KG1 (cell line): Measurements from ENCODE around the gene EIF4A2.
"Not testable (repeated sequence)": the region's sequence is repeated elsewhere in the genome, so short reads cannot be mapped to it uniquely, and the experiment has no call there.

ENCODE experiments used
- DNase-seq: peaks from one replicate; lab custom pipeline; 2025; lab: John Stamatoyannopoulos, UW

The EIF4A2 gene

DNA sequence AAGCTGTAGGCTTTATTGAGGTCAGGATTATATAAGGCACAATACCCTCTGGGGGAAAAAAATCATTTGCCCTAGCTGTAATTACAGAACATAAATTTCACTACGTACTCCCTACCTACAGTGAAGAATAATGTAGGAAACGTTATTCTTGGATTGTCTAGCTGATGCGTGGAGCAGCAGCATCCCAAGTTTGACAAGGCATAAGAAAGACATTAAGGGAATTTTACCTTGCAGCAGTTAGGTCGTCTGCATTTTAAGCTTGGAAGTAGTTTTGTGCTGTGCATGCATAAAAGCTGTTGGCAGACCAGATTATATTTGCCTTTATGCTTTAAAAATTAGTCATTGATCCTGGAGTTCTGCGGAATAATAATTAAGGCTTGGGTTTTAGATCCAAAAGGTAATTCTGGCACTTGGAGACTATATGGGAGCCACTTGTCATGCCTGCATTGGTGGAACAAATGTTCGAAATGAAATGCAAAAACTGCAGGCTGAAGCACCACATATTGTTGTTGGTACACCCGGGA is 2.2 kb downstream of the EIF4A2 start:
- no peak for DNase-seq

DNA sequence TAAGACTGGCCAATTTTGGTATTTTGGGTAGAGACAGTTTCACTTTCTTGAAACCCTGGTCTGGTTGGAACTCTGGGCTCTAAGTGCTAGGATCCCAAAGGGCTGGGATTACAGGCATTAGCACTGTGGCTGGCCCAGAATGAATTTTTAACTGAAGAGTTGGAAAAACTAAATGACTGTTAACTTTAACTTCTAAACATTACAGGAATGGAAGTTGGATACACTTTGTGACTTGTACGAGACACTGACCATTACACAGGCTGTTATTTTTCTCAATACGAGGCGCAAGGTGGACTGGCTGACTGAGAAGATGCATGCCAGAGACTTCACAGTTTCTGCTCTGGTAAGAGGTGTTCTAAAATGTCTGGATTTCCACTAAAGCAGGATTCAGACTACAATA is 3.5 kb downstream of the EIF4A2 start:
- no peak for DNase-seq

DNA sequence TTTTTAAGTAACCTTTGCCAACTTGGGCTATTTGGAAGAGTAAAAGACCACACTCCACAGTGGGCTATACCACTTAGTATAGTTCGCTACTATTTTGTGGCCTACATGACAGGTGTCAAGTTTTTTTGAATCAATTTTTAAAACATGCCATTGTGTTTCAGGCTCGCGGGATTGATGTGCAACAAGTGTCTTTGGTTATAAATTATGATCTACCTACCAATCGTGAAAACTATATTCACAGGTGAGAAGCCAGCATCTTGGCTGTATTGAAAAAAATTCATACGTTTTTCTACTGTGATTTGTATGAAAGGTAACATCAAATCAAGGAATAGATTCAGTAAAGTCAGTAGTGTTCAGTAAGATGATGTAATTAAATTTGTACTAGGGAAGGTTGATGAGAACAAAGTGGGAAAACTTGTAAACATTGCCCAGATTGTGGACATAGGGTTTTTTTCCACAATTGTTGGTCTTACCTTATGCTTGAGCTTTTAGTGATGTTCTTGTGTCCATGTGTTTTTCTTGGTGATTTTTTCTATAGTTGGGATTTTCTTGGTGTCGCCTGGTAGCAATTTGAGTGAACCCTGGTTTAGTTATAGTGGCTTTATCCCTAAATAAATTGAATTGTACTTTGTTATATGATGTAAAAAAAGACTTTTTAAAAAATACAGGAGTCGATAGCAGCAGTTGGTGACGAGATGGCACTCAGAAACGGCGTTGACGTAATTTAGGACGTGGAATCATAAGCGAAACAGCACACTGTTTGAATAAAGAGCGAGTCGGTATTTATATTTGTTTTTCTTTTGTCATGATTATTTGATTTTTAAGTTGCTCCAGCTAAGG is 4.5 kb downstream of the EIF4A2 start:
- DNase-seq: no peak

DNA sequence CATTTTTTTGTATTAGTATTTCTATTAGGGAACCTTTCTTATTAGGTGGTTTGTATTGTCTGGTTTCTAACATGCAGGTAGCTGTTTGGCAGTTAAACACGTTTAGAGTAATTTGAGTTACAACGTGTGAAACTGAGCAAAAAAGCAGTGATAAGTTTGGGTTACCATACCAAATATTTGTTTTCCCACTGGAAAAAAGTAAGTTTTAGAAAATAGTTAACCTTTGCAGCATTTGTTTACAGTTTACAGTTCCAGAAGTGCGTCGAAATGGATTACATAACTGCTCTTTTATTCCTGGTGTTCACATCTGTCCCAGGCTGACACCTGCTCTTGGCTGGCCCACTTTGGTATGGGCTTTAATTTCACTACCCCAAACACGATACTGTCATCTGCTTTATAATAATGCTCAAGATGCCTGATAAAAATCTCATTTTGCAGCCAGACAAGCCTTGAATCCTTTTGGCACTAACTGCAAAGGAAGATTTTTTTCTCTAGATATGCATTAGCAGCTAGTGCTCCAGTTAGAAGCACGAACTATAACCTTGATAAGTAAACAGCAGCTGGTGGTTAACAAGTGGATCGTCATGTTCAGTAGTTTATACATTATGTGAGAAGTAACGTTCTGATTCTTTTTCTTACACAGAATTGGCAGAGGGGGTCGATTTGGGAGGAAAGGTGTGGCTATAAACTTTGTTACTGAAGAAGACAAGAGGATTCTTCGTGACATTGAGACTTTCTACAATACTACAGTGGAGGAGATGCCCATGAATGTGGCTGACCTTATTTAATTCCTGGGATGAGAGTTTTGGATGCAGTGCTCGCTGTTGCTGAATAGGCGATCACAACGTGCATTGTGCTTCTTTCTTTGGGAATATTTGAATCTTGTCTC is 5.3 kb downstream of the EIF4A2 start:
- DNase-seq: no peak

DNA sequence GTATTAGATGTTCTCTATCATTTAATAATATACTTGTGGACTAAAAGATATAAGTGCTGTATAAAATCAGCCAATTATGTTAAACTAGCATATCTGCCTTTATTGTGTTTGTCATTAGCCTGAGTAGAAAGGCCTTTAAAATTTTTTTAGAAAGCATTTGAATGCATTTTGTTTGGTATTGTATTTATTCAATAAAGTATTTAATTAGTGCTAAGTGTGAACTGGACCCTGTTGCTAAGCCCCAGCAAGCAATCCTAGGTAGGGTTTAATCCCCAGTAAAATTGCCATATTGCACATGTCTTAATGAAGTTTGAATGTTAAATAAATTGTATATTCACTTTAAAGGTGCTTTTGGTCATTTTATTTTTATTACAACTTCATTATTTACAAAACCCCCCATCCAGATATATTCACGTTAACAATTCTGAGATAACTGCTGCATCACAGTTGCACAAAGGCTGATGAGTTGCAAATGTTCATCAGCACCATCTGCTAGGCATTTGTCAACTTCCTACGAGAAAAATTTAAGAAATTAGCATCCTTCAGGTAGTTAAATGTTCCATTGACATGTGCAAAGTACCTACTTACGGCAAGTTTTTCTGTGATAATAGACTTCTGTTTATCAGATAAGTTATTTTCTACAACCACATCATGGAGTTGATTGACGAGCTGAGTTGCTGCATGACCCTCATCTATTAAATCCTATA is 6.3 kb downstream of the EIF4A2 start:
- no peak for DNase-seq

DNA sequence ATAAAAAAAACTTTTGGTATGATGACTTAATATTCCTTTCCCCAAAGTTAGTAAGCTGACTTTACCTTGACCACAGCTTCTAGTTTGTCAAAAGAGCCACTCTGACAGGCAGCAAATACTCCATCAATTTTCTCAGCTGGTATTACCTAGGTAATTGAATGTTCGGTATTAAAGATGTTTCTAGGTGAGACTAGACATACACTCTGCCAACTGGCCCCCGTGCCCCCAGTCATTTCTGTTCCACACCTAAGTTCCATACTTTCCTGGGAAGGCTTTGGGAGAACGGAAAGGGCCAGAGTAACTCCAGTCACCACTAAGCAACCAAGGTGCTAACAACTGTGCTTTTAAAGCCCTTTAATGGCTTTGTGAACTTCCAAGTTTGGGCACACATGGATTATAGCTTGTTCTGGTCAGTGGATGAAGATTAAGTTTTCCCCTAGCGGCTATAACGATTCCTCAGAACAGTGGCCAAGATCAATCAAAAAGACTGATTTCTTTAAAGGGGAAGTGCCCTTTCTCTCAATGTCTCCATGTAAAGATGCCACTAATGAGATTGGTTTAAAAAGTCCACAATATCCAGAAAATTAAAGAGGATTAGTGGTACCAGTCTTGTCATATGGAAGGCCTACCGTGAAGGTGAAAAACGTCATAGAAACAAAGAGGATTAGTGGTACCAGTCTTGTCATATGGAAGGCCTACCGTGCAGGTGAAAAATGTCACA is 7.0 kb downstream of the EIF4A2 start:
- no peak for DNase-seq

DNA sequence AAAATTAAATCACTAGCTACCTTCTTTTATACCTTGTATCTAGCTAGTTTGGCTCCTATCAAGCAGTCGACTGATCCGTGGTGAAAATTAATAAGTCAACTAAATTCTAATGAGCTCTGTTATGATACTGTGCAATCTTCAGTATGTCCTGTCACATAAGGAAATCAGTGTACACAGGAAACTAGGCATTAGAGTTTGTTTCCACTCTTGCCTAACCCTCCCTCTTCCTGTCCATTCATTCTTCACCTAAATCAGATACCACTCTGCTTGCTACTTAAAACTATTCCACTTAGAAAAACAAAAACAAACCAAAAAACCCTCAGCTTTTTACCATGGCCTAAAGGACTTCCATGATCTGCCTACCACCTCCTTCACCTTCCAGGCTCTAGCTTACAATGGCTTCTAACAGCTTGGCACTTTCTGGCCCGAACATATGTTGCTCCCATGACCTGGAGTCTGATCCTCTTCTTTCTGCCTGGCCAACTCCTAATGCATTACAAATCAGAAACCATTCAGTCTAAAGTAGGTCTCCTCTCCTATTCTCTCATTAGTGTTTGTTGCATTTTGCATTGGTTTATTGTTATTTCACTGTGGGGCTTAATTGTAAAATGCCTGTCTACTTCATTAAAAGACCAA is 15.0 kb downstream of the EIF4A2 start:
- DNase-seq: no peak

DNA sequence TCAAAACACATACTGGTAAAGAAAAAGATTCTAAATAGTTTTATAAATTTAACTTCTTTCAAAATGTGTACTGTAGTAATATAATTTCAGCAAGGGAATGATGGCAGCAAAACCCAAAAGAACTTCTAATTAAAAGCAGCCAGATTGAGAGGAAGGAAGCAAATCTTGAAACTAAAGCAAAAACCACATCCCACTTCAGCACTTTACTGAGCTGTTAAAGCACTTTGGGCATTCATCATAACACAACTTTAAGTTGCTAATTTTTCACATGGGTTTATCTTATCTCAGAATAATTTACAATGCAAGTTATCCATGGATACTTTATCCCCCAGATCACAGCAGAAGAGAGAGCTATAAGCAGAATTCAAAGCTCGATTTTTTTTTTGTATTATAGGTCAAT is 16.9 kb downstream of the EIF4A2 start:
- DNase-seq: no peak

DNA sequence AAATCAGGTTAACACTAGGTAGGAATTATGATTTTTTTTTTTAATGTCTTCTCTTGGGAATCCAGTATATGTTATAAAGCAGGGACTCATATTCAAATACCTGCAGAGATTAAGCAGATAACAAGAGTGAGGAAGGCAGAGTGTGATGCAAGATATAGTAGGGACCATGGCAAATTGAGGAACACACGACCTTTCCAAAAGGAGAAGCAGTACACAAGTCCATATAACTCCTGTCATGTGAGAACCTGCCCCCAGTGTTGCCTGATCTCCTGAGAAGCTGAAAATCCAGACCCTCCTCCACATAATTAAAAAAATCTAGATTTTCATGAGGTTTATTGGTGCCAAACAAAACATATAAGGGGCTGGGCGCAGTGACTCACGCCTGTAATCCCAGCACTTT is 19.3 kb downstream of the EIF4A2 start:
- no peak for DNase-seq

DNA sequence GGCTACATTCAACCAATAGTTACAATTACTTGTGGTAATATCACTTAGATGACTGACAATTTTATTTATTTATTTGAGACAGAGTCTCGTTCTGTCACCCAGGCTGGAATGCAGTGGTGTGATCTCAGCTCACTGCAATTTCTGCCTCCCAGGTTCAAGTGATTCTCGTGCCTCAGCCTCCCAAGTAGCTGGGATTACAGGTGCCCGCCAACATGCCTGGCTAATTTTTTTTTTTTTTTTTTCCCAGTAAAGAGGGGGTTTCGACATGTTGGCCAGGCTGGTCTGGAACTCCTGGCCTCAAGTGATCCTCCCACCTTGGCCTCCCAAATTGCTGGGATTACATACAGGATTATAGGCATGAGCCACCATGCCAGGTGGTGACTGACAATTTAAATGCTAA is 20.1 kb downstream of the EIF4A2 start:
- not testable (repeated sequence) for DNase-seq

DNA sequence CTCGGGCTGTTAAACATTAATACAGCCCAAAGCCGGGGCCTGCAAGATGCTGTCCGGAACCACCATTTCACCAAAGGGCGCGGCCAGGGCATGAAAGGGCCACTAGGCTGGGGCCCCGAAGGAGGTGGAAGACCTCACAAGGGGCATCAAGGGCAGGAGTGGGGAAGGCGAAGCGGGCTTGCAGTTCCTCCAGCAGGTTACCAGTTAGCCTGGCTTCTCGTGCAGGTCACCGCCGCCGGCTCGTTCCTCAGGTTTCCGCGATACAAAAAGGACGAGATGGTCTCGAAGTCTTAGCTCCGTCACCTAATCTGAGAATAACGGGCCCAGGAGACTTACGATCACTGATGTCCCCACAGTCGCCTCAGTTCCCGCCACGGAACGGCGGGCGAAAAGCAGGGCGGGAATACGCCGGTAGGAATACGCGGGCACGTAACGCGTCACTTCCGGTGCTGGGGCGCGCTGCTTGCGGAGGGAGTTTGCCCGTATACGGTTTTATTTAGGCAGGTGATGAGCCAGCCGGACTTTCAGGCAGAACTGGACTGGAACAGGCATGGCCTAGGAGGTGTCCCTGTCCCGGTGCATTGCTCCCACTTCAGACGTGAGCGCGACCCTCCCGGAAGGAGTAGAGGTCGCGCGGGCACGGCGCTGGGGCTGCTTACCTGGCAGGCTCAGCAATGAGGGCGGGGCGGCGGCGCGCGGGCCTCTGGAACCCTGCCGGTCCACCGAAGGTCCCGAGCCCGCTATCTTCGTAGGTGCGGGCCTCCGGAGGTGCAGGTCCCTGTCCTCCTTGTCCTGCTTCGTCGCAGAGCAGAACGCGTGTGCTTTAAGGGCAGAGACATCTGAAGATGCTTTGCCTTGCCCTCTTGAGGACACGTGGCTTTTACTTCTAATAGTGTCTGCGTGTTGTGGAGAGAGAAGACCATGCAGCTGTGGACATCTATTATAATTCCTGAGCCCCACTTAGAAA is 23.0 kb downstream of the EIF4A2 start, which contains the start of gene RFC4:
TSS of gene RFC4 (minus strand) at position 394 of the 967 bp plus-strand sequence. CDS start 1,769 bp downstream, outside the sequence.
- DNase-seq: peak; percentile 75

DNA sequence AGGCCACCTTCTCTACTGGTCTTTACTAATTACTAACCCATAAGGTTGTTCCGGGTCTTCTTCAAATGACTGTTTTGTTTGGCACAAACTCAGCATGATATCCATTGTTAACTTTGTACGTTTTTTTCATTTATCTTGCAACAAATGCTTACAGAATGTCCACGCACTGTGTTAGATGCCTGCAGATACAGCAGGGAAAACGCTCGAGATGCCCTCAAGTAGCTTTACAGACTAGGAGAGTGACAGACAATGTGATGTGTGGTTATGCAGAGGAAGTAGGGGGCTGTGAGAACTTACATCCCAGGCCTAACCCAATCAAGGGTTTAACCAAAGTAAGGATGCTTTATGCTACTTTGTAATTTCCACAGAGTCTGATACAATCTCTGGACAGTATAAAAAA is 23.9 kb downstream of the EIF4A2 start:
- peak; percentile 28 for DNase-seq

DNA sequence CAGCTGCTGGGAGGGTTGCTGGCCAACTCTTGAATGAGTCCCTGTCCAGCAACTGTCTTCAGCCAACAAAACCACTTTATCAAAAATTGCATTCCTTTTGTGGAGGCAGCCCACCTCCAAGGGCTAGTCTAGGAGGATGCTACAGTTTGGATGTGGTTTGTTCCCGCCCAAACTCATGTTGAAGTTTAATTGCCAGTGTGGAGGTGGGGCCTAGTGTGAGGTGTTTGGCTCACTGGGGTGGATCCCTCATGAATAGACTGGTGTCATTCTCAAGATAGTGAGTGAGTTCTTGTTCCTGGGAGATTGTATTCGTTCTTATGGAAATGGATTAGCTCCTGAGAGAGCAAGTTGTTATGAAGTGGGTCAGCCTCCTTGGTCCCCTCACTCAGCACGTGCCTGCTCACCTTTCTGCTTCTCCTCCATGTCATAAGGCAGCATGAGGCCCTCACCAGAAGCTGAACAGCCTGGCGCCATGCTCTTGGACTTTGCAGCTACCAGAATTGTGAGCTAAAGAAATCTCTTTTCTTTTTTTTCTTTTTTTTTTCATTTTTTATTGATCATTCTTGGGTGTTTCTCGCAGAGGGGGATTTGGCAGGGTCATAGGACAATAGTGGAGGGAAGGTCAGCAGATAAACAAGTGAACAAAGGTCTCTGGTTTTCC is 27.1 kb downstream of the EIF4A2 start:
- DNase-seq: no peak

DNA sequence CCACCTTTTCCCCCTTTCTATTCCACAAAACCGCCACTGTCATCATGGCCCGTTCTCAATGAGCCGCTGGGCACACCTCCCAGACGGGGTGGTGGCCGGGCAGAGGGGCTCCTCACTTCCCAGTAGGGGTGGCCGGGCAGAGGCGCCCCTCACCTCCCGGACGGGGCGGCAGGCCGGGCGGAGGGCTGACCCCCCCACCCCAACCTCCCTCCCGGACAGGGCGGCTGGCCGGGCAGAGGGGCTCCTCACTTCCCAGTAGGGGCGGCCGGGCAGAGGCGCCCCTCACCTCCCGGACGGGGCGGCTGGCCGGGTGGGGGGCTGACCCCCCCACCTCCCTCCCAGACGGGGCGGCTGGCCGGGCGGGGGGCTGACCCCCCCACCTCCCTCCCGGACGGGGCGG is 27.9 kb downstream of the EIF4A2 start:
- not testable (repeated sequence) for DNase-seq

DNA sequence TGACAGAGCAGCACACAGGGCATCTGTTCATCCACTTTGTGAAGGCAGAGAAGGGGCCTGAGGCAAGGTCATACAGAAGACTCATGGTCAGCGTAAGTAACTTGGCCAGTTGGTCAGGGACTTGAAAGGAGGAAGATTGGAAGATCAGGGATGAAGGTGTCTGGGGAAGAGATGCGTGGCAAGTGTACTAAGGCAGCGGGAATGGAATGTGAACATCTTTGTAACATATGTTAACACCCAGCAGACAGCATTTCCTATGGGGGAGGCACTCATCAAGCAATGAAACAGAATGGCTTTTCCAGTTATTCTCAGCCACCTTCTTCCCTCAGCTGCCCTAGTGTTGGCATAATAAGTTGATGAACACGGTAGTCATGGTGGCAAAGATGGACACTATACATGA is 30.7 kb downstream of the EIF4A2 start:
- DNase-seq: no peak

DNA sequence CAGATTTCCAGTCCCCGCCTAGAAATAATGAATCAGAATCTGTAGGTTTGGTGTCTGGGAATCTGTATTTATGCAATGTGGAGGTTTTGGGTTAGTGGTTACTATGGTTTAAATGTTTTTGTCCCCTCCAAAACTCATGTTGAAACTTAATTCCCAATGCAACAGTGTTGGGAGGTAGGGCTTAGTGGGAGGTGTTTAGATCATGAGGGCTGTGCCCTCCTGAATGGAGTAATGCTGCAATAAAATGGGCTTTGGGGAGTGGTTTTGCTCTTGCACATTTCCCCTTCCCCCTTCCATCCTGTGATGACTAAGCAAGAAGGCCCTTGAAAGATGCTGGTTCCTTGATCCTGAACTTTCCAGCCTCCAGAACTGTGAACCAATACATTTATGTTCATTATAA is 32.1 kb downstream of the EIF4A2 start:
- DNase-seq: no peak

DNA sequence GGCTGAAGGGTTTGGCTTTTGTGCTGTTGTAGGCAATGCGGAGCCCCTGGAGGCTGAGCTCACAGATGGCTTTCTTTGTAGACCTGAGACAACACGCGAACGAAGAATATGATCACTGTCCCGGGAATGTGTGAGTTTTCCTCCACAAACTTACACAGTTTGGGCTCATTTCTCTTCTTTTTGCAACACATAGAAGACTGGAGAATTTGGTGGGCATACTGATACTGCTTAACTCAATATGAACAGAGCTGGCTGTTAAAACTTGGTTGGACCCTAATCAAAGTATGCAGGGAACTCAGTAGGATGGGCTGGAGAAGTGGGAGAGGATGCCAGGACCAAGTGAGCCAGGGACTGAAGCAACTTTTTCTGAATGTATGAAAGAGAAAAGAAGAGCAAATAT is 35.1 kb downstream of the EIF4A2 start:
- DNase-seq: no peak

DNA sequence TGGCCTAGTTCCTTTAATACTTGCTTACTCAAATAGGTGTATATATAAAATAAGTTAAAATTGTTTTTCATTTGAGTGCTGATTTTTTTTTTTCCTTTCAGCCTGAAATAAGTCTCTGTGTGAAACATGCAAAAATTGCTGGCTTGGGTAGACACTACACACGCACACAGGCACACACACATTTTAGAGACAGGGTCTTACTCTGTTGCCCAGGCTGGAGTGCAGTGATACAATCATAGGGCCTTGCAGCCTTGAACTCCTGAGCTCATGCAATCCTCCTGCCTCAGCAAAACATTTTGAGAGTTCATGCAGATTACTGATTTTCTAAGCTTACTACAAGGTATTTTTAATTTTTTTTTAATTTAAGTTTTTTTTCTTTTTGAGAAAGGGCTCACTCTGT is 35.6 kb downstream of the EIF4A2 start:
- no peak for DNase-seq
